Measurements from ENCODE around the gene PLEKHH2.

PLEKHH2 gene

DNA sequence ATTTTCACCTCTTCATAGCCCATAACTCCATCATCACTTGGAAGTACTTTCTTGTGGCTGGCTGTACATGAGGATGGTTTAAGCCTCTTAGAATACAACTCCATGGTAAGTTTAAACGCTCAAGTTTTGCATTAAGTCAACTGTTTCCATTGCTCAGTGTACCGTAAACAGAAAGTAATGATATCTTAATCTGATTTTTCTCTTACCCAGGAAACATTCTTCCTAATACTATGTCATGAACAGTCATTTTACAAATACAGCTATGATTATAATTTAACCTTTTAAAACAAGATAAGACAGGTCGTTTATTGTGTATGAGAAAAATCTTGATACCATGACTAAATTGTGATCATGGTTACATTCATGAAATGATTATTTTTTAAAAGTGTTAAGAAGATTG lies 125.2 kb downstream of the PLEKHH2 start:
- peak; percentile 43 for DNase-seq (ENCODE audit: low read depth)

DNA sequence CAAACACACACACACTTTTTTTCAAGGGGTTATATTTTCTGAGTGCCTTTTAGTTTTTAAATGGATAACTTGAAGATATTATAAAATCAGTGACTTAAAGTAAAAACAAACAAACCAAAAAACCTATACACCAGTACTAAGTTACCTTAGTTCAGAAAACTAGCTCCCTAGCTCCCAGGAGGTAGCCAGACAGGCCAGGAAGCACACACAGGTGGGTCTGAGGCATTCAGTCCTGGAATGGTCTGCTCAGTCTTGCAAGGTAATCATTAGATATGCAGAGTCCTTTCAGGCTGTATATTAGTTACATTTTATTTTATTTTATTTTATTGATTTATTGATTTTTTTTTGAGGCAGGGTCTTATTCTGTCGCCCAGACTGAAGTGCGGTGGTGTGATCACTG lies 126.0 kb downstream of the PLEKHH2 start:
- DNase-seq (ENCODE audit: low read depth) = no peak

DNA sequence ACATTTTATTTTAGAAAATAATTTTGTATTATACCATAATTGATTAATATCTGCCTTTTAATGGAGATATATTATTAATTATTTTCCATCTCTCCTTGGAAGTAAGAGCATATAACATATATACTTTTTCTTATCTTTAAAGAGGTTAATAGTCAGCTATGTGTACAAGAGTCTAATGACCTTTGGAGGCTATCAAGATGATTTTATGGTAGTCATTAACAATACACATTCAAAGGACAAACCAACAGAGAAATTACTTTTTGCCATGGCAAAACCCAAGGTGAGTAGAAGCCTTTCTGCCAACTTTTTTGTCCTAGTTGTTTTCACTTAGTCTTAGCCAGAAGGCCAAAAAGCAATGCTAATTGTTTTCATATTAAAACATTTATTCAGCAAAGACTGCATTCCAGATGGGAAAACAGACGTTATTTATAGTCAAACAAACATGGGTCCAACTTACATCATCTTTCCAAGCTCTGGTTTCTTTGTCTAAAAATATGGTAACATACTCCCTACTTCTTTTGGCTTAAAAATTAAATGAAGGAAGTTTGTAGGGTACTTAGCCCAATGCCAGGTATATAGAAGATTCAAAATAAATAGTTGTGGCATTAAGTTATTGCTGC lies 127.1 kb downstream of the PLEKHH2 start:
- no peak for DNase-seq (ENCODE audit: low read depth)

DNA sequence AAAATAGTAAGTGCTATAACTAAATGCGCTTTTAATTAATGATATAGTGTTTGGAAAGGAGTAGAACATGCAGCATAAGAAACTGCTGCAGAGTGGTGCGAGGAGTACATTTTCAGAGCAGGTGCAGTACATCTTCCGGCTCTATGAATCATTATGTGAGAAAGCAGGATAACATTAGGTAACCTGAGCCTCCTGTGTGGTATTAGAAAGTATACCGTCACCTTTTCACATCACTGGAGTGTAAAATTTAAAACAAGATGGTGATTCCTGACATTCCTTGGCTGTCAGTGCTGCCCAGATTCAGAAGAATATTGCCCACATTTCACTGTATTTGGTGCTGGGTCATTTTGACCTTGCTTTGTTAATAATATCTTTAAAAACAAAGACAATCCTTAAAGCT lies 128.9 kb downstream of the PLEKHH2 start:
- DNase-seq (ENCODE audit: low read depth) = no peak

DNA sequence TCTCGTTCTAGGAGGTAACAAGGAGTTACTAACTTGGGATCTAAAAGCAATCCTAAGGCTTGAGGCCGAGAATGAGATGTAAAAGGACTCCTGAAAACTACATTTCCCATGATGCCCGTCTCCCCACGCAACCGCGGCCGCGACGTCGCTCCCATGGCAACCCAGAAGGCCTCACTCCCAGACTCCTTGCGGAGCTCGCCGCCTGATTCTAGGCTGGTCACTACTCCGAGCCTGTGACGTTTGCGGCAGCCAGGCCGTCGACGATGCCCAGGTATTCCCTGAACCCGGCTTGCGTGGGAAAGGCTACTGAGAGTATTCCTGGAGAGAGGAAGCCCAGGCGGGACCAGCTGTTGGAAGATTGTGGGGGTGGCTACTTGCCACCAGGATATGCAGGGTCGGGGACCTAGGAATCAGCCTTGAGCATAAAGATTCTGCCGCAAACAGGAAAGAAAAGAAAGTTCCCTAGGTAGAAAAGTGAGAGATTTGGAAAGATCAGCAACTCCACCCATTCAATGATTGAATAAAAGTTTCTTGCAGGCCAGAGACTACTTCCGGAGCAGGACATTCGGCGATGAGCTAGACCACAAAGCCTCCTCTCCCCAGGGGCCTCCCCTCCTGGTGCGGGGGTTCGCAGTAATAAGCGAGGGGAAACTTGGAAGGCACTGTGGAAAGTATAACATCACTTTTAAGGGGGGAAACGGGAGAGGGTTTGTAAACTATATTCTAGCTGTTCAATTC lies 137.0 kb downstream of the PLEKHH2 start, which contains the start of gene DYNC2LI1:
DYNC2LI1 (plus strand) TSS at position 164 of the 738 bp plus-strand sequence; CDS start at position 264, 100 bp downstream.
- peak; percentile 66 for DNase-seq (ENCODE audit: low read depth)

DNA sequence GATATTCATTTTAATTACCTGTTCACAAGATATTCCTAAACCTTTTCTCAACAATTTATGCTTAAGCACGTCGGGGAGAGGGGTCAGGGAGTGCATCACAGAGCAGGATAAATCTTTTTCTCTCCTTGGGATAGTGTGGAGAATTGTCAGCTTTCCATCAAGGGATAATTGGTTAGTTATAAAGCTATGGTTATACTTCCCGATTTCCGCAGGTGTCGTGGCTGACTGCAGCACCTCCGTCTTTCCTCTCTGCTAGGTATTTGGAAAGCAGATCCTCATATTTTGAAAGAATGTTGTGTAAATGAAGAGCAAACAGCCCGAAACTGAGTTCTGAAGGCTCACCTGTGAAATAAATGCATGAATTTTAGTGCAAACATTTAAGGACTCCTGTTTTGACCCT lies 137.6 kb downstream of the PLEKHH2 start:
- DNase-seq (ENCODE audit: low read depth) = no peak

DNA sequence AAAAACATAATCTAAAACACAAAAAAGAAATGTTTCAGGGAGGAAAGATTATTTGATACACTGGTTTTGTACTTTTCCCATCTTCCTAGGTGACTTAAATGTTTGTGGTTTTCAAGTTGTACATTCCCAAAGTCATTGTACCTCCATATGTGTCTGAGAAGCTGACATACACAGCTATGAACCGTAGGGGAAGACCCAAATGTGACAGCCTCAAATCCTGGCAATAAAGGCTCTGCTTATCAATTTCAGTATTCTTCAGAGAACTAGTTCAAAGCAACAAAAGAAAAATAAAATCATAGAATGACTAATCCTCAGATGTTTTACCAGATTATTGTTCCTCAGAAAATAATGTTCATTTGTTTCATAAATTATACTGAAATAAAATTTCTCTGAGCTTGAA lies 139.3 kb downstream of the PLEKHH2 start:
- DNase-seq (ENCODE audit: low read depth) = no peak

DNA sequence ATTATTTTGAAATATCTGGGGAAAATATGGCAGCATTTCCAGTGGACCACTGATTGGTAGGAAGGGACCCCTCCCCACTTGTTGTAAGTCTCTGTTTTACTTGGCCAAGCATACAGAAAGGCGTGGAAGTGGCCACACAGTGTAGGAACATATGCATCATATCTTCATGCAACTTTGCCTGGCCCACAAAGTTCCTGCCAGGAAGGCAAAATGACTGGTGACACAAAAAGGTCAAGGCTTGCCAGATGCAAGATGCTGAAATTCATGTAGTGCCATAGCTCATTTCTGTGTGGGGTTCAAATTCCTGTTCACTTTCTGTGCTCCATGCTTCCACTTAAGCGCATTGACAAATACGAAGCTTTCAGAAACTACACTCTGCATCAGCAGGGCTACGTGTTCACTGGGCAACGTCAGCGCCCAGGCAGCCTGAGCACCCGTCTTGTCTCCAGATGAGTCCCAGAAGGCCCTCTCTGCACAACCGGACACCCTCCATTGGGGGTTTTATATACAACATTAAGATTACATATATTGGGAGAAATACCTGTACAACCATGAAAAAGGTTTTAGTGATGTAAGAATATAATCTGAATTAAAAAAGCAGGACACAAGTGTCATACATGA lies 140.4 kb downstream of the PLEKHH2 start:
- DNase-seq (ENCODE audit: low read depth) = no peak

DNA sequence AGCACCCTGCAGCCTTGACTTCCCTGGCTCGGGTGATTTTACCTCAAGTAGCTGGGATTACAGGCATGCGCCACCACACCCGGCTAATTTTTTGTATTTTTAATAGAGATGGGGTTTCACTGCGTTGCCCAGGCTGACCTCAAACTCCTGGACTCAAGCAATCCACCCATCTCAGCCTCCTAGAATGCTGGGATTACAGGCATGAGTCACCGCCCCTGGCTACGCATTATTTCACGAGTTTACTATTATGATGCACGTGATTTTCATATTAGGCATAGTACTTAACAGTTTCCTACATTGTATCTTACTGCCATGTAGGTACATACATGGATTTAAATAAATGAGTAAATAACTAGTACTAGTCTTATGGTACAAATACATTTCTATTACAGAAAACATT lies 141.2 kb downstream of the PLEKHH2 start:
- DNase-seq (ENCODE audit: low read depth) = no peak

DNA sequence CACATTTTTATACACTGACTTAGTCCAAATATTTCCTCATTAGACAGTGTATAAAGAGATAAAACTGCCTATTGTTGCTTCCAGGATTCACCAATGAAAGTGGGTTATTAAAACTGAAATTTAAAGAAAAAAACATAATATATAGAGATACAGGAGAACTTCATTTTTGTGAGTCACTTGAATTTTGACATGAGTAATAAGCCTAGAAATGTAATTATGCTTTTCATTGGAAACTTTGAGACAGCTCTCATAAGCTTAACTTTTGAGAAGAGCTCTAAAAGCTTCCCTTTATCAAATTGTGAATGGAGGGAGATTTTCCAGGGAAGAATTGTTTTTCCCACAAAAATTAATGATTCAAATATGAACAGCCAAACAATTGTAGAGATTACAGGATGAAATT lies 150.8 kb downstream of the PLEKHH2 start:
- no peak for DNase-seq (ENCODE audit: low read depth)

DNA sequence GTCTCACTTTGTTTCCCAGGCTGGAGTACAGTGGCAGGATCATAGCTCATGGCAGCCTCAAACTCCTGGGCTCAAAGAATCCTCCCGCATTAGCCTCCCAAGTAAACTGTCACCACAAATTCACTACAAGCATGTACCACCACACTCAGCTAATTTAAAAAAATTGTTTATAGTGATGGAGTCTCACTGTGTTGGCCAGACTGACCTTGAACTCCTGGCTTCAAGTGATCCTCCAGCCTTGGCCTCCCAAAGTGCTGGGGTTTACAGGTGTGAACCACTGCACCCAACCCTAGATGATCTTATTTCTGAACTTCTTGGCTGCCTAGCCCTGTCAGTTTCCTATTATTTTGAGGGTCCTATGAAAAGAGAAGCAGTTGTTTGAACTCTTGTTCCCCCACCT lies 151.6 kb downstream of the PLEKHH2 start:
- no peak for DNase-seq (ENCODE audit: low read depth)

DNA sequence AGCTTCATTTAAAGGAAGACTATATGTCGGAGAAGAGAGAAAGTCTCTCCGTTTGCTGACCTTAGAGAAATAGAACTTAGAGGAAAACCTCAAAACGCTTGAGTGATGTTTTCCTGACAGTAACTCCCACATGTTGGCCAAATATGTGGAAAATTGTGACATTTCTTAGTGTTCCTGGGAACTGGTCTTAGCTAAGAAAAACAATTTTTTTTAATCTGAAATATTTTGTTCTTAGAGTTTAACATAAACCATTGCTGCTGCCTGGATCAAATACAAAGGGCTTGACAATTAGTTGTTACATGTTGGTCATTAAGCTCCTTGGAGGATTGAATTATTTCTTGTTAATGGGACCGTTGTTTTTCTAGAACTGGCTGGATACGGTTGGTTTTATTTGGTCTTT lies 153.1 kb downstream of the PLEKHH2 start:
- DNase-seq (ENCODE audit: low read depth) = no peak

DNA sequence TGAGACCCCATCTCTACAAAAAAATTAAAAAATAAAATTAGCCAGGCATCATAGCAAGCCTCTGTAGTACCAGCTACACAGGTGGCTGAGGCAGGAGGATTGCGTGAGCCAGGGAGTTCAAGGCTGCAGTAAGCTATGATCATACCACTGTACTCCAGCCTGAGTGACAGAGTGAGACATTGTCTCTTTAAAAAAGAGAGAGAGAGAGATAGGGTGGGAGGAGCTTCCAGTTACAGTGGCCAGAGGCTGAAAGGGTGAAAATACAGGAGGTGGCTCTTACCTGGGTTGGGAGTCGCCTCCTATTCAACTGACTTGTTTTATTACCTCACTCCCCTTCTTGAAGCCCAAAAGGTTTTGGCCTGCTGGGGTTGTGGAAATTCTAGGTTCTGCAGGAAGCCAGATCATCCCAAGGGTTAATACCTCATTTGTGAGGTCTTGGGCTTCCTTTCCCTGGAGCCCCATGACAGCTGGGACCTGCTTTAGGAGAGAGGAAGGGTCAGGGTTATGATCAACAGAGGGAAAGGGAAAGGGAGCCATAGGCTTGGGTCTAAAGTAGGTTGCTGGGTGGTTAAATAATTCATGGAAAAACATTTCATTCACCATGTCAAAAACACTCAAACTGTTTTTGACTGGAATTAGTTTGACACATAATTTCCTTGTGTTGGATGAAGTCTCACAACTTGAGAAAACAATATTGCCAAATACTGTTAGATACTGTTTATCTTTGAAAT lies 154.1 kb downstream of the PLEKHH2 start:
- no peak for DNase-seq (ENCODE audit: low read depth)

DNA sequence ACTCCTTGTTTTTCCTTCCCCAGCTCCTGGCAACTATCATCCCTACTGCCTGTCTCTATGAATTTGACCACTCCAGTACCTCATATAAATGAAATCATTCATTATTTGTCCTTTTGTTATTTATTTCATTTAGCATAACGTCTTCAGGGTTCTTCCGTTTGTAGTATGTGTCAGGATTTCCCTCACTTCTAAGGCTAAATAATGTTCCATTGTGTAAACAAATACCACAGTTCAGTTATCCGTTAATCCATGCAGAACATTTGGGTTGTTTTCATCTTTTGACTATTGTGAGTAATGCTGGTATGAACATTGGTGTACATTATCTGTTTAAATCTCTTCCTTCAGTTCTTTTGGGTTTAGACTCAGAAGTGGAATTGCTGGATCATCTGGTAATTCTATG lies 155.6 kb downstream of the PLEKHH2 start:
- no peak for DNase-seq (ENCODE audit: low read depth)

DNA sequence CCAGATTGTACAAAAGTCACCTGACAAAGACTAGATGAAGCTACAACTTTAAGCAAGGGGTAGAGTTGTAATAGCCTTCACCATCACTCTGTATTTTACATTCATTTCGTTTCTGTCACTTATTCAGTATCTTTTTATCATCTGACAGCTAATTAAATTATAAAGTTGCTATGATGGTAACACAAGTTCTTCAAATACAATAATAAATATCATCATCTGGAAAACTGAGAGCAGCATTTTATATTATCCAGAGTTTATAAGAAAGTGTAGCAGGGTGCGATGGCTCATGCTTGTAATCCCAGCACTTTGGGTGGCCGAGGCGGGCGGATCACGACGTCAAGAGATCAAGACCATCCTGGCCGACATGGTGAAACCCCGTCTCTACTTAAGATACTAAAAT lies 157.9 kb downstream of the PLEKHH2 start:
- no peak for DNase-seq (ENCODE audit: low read depth)

DNA sequence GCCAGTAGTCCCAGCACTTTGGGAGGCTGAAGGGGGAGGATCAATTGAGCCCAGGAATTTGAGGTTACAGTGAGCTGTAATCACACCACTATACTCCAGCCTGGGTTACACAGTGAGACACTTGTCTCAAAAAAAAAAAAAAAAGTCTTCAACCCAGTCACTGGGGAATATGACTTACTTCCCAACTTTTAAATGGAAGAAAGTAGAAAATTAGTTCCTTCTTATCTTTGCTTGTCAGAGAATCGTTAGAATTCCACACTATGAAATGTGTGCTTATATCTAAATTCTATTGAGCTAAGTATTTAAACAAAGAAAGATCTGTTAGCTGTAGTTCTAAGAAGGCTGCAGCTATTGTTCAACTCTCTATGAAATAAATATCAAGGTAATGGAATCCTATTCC lies 159.1 kb downstream of the PLEKHH2 start:
- no peak for DNase-seq (ENCODE audit: low read depth)

DNA sequence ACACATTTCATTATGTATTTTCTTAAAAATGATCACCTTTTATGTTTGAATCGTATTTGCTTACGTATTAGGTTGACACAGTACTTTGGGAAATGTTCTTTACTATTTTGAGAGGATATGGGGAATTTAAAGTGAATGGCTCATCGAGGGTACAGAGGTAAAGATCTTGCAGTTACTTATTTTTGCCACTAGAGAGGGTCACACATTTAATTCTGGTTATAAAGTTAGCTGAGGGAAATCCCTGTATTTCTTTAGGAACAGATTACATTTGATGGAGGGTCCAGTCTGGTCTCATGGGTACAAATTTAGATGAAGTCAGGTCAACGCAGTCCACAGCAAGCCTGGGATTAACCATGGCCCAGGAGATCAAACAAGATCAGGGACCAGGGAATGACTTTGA lies 161.2 kb downstream of the PLEKHH2 start:
- no peak for DNase-seq (ENCODE audit: low read depth)

DNA sequence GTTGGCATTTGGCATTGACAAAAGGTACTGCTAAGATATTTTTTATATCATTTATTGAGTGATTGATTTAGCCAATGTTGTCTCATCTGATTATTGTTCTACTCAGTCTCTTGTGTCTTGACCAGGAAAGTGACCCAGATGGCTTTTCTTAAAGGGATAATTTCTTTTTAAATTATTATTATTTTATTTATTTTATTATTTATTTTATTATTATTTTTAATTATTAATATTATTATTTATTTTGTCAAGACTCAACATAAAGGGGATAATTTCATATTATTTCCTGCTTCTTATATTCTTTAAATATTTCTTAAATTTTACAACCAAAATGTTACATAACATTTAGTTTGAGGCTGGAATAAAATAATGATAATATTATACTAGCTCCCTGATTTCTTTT lies 163.8 kb downstream of the PLEKHH2 start:
- DNase-seq (ENCODE audit: low read depth) = no peak

DNA sequence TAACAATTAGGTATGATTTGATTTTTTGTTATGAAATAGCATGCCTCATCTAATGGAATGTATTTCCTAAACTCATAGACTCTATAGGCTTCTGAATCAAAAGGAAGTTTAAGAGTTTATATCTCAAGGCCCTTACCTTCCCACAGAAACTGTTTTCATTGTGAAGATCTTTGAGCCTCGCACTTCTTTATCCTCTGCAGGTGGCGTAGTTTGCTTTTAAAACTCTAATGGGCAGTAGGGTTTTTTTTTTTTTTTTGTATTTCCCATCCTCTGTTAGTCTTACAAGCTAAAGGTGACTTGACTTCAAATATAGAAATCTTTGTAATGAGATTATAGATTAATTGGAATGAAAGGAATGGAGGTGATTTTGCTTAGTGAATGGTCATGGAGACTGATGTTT lies 165.1 kb downstream of the PLEKHH2 start:
- DNase-seq (ENCODE audit: low read depth) = no peak

DNA sequence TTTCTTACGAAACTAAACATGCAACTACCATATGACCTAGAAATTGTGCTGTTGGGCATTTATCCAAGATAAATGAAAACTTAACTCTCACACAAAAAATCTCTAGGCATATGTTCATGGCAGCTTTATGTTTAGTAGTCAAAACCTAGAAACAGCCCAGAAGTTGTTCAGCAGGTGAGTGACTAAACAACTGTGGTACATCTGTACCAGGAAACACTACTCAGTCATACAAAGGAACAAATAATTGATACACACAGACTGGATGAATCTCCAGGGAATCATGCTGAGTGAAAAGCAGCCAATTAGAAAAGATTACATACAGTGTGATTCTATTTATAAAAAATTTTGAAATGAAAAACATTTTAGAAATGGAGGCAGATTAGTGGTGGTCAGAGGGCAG lies 166.1 kb downstream of the PLEKHH2 start:
- no peak for DNase-seq (ENCODE audit: low read depth)

DNA sequence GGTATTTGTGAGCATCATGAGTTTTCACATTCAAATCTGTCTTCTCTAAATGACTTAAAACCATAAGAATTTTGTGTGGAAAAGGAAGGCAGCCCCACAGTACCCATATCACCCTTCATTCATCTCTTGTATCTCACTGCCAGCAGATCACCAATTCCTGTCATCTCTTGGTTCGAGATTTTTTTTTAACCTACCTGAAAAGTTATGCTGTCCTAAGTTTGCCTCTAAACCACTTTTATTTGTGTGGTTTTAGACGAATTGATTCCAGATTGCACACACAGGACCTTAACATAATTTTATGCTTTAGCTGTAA lies 169.6 kb downstream of the PLEKHH2 start:
- no peak for DNase-seq (ENCODE audit: low read depth)

DNA sequence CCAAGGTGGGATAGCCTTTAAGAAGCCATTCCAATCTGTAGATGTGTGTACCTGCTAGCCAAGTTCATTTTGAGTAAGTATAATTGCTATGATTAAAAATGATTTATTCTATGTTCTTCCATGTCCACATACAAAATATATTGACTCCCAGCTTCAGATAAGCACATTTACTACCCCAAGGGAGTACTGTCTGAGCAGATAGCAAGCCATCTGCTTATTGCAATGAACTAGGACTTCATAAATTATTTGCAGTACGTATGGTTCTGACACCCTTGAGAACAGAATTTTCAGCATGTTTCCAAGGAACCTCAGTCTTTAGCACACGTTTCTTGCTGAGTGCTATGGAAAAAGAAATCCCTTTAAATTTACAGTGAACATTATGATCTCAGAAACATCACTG lies 173.4 kb downstream of the PLEKHH2 start:
- DNase-seq (ENCODE audit: low read depth) = no peak

DNA sequence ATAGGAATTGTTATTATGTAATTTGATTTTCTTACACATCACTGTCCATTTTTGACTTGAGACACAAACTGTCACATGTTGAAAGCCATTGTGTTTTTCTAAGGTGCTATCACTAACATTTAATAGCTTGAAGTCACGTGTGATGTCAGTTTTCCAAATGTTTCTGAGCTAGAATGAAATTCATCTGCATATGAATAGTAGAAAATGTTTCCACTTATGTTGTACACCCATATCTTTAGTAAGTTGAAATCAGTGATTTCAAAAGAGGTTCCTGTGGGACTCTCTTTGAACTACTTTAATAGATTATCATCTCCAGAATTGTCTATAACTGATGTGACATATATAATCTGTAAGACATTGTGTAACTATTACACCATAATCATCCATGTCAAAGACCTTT lies 173.8 kb downstream of the PLEKHH2 start:
- no peak for DNase-seq (ENCODE audit: low read depth)

All from non-pigmented ciliary epithelial cell (primary cell).